ENCODE data around the gene ABTB2.

Gene ABTB2

GRCh38 chr11:34331329-34331728 lies 26.5 kb downstream of the ABTB2 start:
- no peak for TF ChIP-seq CTCF (conservative IDR thresholded peaks at IDR 0.05; ENCODE audit: low read depth, low read length)
- DNase-seq (ENCODE audit: low read depth): no peak
- no peak overlapping the region for H3K4me3 ChIP-seq (ENCODE audit: low read length)

- no peak for DNase-seq (ENCODE audit: low read depth)
- no peak overlapping the region for H3K4me3 ChIP-seq (ENCODE audit: low read length)
- TF ChIP-seq CTCF (conservative IDR thresholded peaks at IDR 0.05; ENCODE audit: low read depth, low read length): no peak
Observed at GRCh38 chr11:34330653-34331052, 27.2 kb downstream of the ABTB2 start.

- no peak overlapping the region for H3K4me3 ChIP-seq (ENCODE audit: low read length)
- DNase-seq (ENCODE audit: low read depth): no peak
- no peak for TF ChIP-seq CTCF (conservative IDR thresholded peaks at IDR 0.05; ENCODE audit: low read depth, low read length)
Observed at GRCh38 chr11:34329876-34330275, 27.9 kb downstream of the ABTB2 start.

- no peak for DNase-seq (ENCODE audit: low read depth)
- no peak overlapping the region for H3K4me3 ChIP-seq (ENCODE audit: low read length)
- TF ChIP-seq CTCF (conservative IDR thresholded peaks at IDR 0.05; ENCODE audit: low read depth, low read length): no peak
Observed at GRCh38 chr11:34328632-34328910, 29.2 kb downstream of the ABTB2 start.

- TF ChIP-seq CTCF (conservative IDR thresholded peaks at IDR 0.05; ENCODE audit: low read depth, low read length): no peak
- DNase-seq (ENCODE audit: low read depth): no peak
- H3K4me3 ChIP-seq (ENCODE audit: low read length): no peak overlapping the region
Observed at GRCh38 chr11:34327804-34328631, 29.8 kb downstream of the ABTB2 start.

GRCh38 chr11:34324466-34324865 lies 33.3 kb downstream of the ABTB2 start:
- no peak for DNase-seq (ENCODE audit: low read depth)
- H3K4me3 ChIP-seq (ENCODE audit: low read length): no peak overlapping the region
- TF ChIP-seq CTCF (conservative IDR thresholded peaks at IDR 0.05; ENCODE audit: low read depth, low read length): no peak

- DNase-seq (ENCODE audit: low read depth): no peak
- no peak for TF ChIP-seq CTCF (conservative IDR thresholded peaks at IDR 0.05; ENCODE audit: low read depth, low read length)
- H3K4me3 ChIP-seq (ENCODE audit: low read length): no peak overlapping the region
Observed at GRCh38 chr11:34323601-34324000, 34.2 kb downstream of the ABTB2 start.
